ENCODE results near the gene CAMSAP1.

Gene CAMSAP1

DNA sequence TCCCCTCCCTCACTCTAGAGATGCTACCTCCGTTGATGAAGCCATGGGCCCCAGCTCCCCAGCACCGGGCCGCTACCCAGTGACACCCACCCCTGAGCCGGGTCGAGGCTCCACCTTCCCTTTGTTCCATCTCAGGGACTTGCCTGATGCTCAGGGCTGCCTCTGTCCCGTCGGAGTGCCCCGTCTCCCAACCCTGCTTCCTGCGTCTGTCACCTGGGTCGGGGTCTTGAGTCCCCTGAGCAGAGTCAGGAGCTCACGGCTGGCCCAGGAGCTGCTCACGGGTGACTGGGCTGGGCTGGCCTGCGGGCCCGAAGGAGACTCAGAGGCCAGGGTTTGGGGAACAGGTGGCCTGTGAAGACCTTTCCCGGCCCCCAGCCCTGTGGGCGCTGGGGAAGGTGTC, 120.0 kb downstream of the CAMSAP1 start:
- no peaks in the 10 kb centered on the region for H3K36me3 Mint-ChIP-seq
- H3K4me1 Mint-ChIP-seq: no peaks in the 10 kb centered on the region
- DNase-seq (ENCODE audit: low spot score in 2 of 2): no peak
- no peaks in the 10 kb centered on the region for H3K9me3 Mint-ChIP-seq
- H3K4me3 Mint-ChIP-seq: no peak overlapping the region
- no peak for ATAC-seq (ENCODE audit: low read depth)
- peaks cover 5% of the 10 kb centered on the region for H3K27me3 Mint-ChIP-seq
- H3K27ac Mint-ChIP-seq: no peak overlapping the region

DNA sequence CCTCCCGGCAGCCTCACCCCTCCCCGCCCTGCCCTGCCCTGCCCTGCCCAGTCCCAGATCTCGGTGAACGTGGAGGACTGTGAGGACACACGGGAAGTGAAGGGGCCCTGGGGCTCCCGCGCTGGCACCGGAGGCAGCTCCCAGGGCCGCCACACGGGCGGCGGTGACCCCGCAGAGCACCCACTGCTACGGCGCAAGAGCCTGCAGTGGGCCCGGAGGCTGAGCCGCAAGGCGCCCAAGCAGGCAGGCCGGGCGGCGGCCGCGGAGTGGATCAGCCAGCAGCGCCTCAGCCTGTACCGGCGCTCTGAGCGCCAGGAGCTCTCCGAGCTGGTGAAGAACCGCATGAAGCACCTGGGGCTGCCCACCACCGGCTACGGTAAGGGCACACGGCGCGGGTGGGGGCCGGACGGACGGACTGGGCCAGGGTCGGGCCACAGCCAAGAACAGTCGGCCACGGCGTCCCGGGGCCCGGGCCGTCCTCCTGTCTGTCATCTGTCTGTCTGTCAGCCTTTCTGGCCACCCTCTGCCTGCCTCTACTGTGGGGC, 121.1 kb downstream of the CAMSAP1 start:
- H3K36me3 Mint-ChIP-seq: no peaks in the 10 kb centered on the region
- H3K4me1 Mint-ChIP-seq: no peaks in the 10 kb centered on the region
- H3K27ac Mint-ChIP-seq: no peak overlapping the region
- H3K4me3 Mint-ChIP-seq: no peak overlapping the region
- H3K27me3 Mint-ChIP-seq: peaks cover 5% of the 10 kb centered on the region
- no peak for ATAC-seq (ENCODE audit: low read depth)
- H3K9me3 Mint-ChIP-seq: no peaks in the 10 kb centered on the region
- no peak for DNase-seq (ENCODE audit: low spot score in 2 of 2)

DNA sequence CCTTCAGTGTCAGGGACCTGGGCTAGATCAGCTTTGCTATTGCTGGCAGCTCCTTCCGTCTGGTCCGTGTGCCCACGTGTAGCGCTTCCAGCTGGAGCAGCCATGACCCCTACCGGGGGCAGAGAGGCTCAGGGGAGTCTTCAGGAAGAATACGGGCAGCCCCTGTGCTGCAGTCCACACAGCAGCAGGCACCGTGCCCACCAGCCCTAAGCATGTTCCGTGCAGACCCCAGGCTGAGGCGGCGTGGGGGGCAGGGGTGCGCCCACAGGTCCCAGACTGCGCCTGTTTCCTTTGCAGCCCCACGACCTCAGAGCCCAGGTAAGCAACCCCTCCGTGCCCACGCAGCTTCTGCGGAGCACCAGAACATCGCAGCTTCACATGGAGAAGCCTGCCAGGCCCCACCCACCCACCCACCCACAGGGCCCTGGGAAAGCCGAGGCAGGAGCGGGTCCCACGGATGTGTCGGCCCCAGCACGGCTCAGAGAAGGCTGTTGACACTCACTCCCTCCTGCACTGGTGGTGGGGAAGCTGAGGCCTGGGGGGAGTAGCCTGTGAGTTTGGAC, 122.3 kb downstream of the CAMSAP1 start:
- ATAC-seq (ENCODE audit: low read depth) (no peak), DNase-seq (ENCODE audit: low spot score in 2 of 2) (no peak)
- peaks cover 2% of the 10 kb centered on the region for H3K27me3 Mint-ChIP-seq
- no peak overlapping the region for H3K4me3 Mint-ChIP-seq
- no peaks in the 10 kb centered on the region for H3K36me3 Mint-ChIP-seq
- no peak overlapping the region for H3K27ac Mint-ChIP-seq
- H3K9me3 Mint-ChIP-seq: no peaks in the 10 kb centered on the region
- H3K4me1 Mint-ChIP-seq: no peaks in the 10 kb centered on the region

DNA sequence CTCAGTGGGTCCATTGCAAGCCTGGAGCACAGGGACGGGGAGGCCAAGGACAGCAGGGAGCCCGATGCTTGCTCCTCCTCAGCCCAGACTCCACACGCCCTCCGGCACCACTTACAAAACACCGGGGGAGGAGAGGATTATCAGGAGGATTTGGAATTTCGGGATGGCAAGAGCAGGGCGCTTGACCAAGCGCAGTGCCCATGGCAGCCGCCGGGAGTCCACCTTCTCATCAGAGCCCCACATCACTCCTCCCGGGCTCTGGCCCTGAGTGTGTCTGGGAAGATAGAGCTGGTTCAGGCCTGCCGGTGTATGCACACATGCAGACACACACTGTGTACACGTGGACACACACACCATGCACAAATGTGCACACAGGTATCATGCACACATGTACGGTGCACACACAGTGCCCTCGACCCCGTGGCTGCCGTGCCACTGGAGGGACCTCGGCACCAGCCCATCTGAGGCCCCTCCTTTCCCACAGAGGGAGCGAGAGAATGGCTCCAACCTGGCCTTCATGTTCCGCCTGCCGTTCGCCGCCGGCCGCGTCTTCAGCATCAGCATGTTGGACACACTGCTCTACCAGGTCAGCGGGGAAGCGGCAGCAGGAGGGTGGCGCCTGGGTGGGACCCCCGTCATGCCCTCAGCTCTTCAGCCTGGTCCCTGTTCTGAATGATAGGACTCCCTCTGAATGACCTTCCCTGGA, 123.7 kb downstream of the CAMSAP1 start:
- Mint-ChIP-seq H3K9me3 (no peaks in the 10 kb centered on the region), H3K27ac (no peak overlapping the region), H3K27me3 (peaks cover 4% of the 10 kb centered on the region), H3K4me3 (no peak overlapping the region), H3K36me3 (no peaks in the 10 kb centered on the region), H3K4me1 (no peaks in the 10 kb centered on the region)
- DNase-seq (ENCODE audit: low spot score in 2 of 2) (no peak), ATAC-seq (ENCODE audit: low read depth) (no peak)

DNA sequence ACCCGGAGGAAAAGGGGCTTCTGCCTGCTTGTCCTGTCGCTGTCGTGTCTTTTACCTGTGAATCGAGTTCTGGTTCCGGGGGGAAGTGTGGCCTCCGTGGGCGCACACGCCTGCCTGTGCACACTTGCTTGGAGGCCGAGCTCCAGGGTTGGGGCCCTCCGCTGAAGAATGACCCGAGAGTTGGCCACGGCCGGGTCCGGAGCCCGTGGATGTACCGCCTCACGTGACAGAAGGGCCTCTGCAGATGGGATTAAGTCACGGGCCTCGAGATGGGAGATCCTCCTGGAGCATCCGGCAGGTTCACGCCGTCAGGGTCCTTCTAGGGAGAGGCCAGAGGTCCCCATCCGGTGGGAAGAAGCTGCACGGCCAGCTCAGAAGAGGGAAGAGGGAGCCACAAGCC, 124.4 kb downstream of the CAMSAP1 start:
- Mint-ChIP-seq H3K27me3 (peaks cover 4% of the 10 kb centered on the region), H3K27ac (no peak overlapping the region), H3K36me3 (no peaks in the 10 kb centered on the region), H3K9me3 (no peaks in the 10 kb centered on the region), H3K4me3 (no peak overlapping the region), H3K4me1 (no peaks in the 10 kb centered on the region)
- ATAC-seq (ENCODE audit: low read depth) (no peak), DNase-seq (ENCODE audit: low spot score in 2 of 2) (no peak)

DNA sequence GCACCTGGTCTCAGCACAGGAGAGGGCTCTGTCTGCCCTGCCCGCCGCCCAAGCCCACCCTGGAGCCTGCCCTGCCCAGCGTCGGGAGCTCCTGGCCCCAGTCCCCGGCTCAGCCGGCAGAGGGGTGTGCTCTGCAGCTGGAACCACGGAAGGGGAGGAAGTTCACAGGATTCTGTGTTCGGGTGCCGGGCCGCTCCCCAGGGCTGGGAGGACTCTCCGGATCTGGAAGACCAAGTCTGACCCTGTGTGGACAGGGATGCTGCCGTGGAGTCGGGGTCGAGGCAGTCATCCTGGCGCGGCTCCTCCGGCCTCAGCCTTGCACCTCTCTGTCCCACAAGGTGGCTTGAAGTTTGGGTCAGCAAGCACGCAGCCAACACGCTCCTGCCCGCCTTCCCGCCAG, 126.7 kb downstream of the CAMSAP1 start:
- Mint-ChIP-seq H3K36me3 (no peaks in the 10 kb centered on the region), H3K4me1 (no peaks in the 10 kb centered on the region), H3K4me3 (no peak overlapping the region), H3K27me3 (peaks cover 2% of the 10 kb centered on the region), H3K27ac (no peak overlapping the region), H3K9me3 (no peaks in the 10 kb centered on the region)
- ATAC-seq (ENCODE audit: low read depth) (no peak), DNase-seq (ENCODE audit: low spot score in 2 of 2) (no peak)

DNA sequence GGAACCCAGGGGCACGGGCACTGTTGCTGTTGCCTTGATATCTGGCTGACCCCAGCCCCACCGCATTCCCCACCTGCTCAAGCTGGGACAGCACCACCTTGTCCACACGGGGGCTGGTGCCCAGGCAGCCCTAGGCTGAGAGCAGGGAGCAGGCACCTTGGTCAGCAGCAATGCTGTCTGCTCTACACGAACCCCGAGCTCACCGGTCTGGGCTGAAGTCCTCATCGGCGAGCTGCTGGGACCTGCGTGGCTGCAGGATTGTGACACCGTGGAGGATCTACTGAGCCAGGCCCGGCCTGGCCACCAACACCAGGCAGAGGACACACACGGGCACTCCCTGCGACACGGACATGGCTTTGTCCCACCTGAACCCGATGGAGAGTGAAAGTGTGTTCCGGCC, 127.3 kb downstream of the CAMSAP1 start:
- peaks cover 2% of the 10 kb centered on the region for H3K27me3 Mint-ChIP-seq
- H3K4me1 Mint-ChIP-seq: no peaks in the 10 kb centered on the region
- no peak overlapping the region for H3K27ac Mint-ChIP-seq
- DNase-seq (ENCODE audit: low spot score in 2 of 2) (no peak), ATAC-seq (ENCODE audit: low read depth) (no peak)
- no peaks in the 10 kb centered on the region for H3K36me3 Mint-ChIP-seq
- H3K9me3 Mint-ChIP-seq: no peaks in the 10 kb centered on the region
- H3K4me3 Mint-ChIP-seq: no peak overlapping the region

DNA sequence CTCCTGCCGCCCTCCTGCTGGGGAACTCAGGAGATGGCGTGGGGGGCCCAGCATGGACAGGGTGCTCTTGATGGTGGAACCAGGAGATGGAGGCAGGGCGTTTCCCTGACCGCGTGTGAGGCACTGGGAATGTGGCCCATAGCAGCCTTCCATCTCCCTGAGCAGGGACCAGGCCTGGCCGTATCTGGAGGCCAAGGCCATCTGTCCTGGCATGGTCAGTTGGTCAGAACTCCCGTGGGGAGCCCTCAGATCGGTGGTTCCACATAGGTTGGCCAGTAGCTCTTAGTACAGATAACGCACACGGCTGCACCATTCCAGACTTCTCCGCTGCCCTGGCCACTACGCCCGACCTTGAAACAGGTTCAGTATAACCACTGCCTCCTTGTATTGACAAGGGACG, 127.8 kb downstream of the CAMSAP1 start:
- Mint-ChIP-seq H3K27me3 (peaks cover 2% of the 10 kb centered on the region), H3K4me3 (no peak overlapping the region), H3K4me1 (no peaks in the 10 kb centered on the region), H3K9me3 (no peaks in the 10 kb centered on the region), H3K27ac (no peak overlapping the region), H3K36me3 (no peaks in the 10 kb centered on the region)
- DNase-seq (ENCODE audit: low spot score in 2 of 2) (no peak), ATAC-seq (ENCODE audit: low read depth) (no peak)

DNA sequence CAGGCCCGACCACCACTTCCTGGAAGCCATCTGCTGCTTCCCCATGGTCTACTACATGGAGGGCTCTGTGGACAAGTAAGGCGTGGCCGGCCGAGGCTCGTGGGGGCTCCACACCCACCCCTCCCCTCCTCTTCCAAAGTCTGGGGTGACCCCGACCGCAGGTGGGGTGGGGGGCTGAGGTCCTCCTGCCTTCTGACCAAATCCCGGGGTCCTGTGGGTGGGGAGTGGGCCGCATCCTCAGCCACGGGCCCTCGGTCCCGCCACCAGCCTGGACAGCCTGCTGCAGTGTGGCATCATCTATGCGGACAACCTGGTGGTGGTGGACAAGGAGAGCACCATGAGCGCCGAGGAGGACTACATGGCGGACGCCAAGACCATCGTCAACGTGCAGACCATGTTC, 128.9 kb downstream of the CAMSAP1 start:
- Mint-ChIP-seq H3K4me1 (no peaks in the 10 kb centered on the region), H3K9me3 (no peaks in the 10 kb centered on the region), H3K27ac (no peak overlapping the region), H3K36me3 (no peaks in the 10 kb centered on the region), H3K27me3 (peaks cover 2% of the 10 kb centered on the region), H3K4me3 (no peak overlapping the region)
- DNase-seq (ENCODE audit: low spot score in 2 of 2) (no peak), ATAC-seq (ENCODE audit: low read depth) (no peak)

DNA sequence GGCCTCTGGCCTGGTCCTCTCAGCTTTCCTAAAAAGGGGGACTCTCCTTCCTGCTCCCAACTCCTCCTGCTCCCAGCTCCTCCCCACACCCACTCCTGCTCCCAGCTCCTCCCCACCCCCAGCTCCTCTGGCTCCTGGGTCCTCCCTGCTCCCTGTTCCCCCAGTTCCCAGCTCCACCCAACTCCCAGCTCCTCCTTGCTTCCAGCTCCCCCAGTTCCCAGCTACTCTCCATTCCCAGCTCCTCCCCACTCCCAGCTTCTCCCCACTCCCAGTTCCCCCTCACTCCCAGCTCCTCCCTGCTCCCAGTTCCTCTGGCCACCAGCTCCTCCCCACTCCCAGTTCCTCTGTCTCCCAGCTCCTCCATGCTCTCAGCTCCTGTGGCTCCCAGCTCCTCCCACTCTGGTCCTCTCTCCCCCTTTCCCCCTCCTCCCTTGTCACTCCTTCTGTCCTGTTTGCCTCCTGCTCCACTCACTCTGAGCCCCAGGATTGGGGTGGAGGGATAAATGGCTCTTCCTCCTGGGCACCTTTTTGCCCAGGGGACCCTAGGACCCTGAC, 129.6 kb downstream of the CAMSAP1 start:
- DNase-seq (ENCODE audit: low spot score in 2 of 2) (no peak), ATAC-seq (ENCODE audit: low read depth) (no peak)
- Mint-ChIP-seq H3K27me3 (peaks cover 2% of the 10 kb centered on the region), H3K9me3 (no peaks in the 10 kb centered on the region), H3K36me3 (no peaks in the 10 kb centered on the region), H3K4me1 (no peaks in the 10 kb centered on the region), H3K4me3 (no peak overlapping the region), H3K27ac (no peak overlapping the region)

DNA sequence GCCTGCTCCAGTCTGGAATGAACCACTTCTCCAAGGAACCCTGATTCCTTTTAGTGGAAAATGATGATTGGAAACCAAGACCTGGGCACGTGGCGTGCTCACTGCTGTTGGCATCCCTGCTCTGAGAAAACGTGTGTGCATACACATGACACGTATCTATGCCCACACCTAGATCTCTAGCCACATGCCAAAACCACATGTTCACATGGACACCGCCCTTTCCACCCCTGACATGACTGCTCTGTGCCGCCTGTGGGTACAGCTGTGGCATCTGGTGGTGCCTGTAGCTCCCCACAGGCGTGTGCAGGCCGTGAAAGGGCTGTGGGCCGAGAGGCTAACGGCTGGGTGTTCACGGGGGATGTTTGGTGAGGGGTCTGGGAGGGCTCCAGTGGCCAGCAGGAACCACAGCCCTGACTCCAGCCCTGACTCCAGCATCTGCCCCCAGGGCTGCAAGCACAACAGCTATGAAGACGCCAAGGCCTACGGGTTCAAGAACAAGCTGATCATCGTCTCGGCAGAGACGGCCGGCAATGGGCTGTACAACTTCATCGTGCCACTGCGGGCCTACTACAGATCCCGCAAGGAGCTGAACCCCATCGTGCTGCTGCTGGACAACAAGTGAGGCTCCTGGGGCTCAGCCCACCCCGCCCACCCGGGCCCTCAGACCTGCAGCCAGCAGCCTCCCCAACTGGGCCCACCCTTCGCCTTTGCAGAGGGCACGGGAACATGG, 130.3 kb downstream of the CAMSAP1 start:
- Mint-ChIP-seq H3K4me1 (no peaks in the 10 kb centered on the region), H3K27me3 (peaks cover 2% of the 10 kb centered on the region), H3K36me3 (no peaks in the 10 kb centered on the region), H3K27ac (no peak overlapping the region), H3K9me3 (no peaks in the 10 kb centered on the region), H3K4me3 (no peak overlapping the region)
- DNase-seq (ENCODE audit: low spot score in 2 of 2): no peak
- ATAC-seq (ENCODE audit: low read depth): no peak

DNA sequence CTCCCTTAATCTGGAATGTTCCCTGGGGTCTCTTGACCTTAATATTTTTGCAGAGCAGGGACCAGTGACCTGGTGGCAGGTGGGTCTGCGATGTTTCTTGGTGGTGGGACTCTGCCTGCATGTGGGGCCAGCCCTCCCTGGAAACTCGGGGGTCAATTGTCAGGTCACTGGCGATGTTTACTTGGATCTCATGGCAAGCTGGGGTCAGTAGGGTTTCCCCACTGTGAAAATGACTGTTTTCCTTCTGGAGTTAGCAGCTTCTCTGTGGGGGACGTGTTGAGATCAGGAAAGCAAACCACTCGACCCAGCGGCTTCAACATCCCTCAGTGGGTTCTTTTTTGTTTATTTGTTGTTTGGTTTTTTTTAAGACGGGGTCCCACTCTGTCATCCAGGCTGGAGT, 131.4 kb downstream of the CAMSAP1 start:
- no peak overlapping the region for H3K27ac Mint-ChIP-seq
- no peak for DNase-seq (ENCODE audit: low spot score in 2 of 2)

DNA sequence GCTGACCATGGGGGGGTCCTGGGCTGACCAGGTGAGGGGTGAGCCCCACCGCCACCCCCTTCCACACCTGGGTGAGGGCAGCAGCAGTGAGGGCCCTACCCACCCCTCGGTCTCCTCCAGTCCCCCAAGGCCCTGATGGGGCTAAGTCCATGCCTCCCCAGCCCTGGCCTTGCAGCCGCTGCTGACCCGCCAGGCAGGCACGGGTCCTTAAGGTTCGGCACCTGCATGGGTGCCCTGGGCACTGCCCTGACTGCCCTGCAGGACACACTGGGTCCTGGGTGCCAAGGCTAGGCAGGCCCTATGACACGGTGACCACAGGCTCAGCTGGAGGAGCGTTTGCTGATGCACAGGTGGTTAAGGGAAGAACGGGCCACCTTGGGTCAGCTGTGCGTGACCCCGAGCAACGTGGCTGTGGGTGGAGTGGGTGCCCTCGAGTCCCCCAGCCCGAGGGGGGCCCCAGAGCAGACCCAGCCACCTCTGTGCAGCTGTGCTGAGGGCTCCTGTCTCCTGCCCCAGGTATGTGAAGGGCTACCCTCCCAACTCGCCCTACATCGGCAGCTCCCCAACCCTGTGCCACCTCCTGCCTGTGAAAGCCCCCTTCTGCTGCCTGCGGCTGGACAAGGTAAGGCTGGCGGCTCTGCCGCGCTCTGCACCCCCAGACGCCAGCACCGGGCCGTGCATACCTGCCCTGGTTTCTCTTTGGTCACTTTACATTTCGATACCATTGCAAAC, 132.4 kb downstream of the CAMSAP1 start:
- no peaks in the 10 kb centered on the region for H3K9me3 Mint-ChIP-seq
- H3K27me3 Mint-ChIP-seq: peaks cover 2% of the 10 kb centered on the region
- no peaks in the 10 kb centered on the region for H3K4me1 Mint-ChIP-seq
- no peak overlapping the region for H3K27ac Mint-ChIP-seq
- DNase-seq (ENCODE audit: low spot score in 2 of 2) (no peak), ATAC-seq (ENCODE audit: low read depth) (no peak)
- no peaks in the 10 kb centered on the region for H3K36me3 Mint-ChIP-seq
- no peak overlapping the region for H3K4me3 Mint-ChIP-seq

More for the DNA sequence above, 131.4 kb downstream of the CAMSAP1 start:
- Mint-ChIP-seq H3K9me3 (no peaks in the 10 kb centered on the region), H3K4me3 (no peak overlapping the region), H3K27me3 (peaks cover 2% of the 10 kb centered on the region), H3K36me3 (no peaks in the 10 kb centered on the region), H3K4me1 (no peaks in the 10 kb centered on the region)
- no peak for ATAC-seq (ENCODE audit: low read depth)
